OCI-LY3 (cell line): ENCODE measurements around the gene EEF1AKMT3.

Experiments
- H2AFZ ChIP-seq: fragments of 200-600, 300-600 bp; shearing (Covaris generic); 2 replicates; pipeline ENCODE4 v1.6.0; 2014; ENCODE audit warnings: antibody characterized with exemption, low read depth, low read length
- H3K27ac ChIP-seq: fragments of 200-600, 300-600 bp; sonication (generic); 2 replicates; pipeline ENCODE4 v1.5.1; 2014; ENCODE audit warnings: mild to moderate bottlenecking, low read length, moderate library complexity, mixed read lengths
- H3K27me3 ChIP-seq: fragments of 200-600, 300-600 bp; sonication (generic); 2 replicates; pipeline ENCODE4 v1.6.1; 2014; ENCODE audit warnings: low read depth, low read length, mixed read lengths
- H3K36me3 ChIP-seq: fragments of 200-600, 300-600 bp; sonication (generic); replicated peaks from 2 replicates; pipeline ENCODE3; 2014; ENCODE audit warnings: low read depth, low read length, mixed read lengths
- H3K4me1 ChIP-seq: fragments of 300-600, 200-600 bp; sonication (generic); 2 replicates; pipeline ENCODE4 v1.6.1; 2014; ENCODE audit warnings: low read length, mixed read lengths
- H3K4me2 ChIP-seq: fragments of 200-600, 300-600 bp; sonication (generic); 2 replicates; pipeline ENCODE4 v1.6.1; 2014; ENCODE audit warnings: low read length, mixed read lengths
- H3K4me3 ChIP-seq: fragments of 300-600, 200-600 bp; sonication (generic); 2 replicates; pipeline ENCODE4 v1.5.1; 2014; ENCODE audit warnings: antibody characterized with exemption, mild to moderate bottlenecking, low read length, moderate library complexity
- H3K79me2 ChIP-seq: fragments of 300-600, 200-600 bp; shearing (Covaris generic); 2 replicates; pipeline ENCODE4 v1.6.1; 2014; ENCODE audit warnings: mild to moderate bottlenecking, low read length, mixed read lengths
- H3K9ac ChIP-seq: fragments of 300-600, 200-600 bp; shearing (Covaris generic); 2 replicates; pipeline ENCODE4 v1.6.0; 2014; ENCODE audit warnings: mild to moderate bottlenecking, low read length, moderate library complexity
- H3K9me3 ChIP-seq: fragments of 200-600, 300-600 bp; shearing (Covaris generic); 2 replicates; pipeline ENCODE4 v1.6.1; 2014; ENCODE audit warnings: low read length, mixed read lengths; ENCODE audit not compliant: insufficient read depth
- H4K20me1 ChIP-seq: fragments of 200-600, 300-600 bp; sonication (generic); 2 replicates; pipeline ENCODE4 v1.6.1; 2016; ENCODE audit warnings: low read length, mixed read lengths; ENCODE audit not compliant: insufficient read depth
- EZH2phosphoT487 ChIP-seq: fragments of 200-600 bp; shearing (Covaris generic); IDR thresholded peaks from 2 replicates; pipeline ENCODE4 v1.6.1; 2018; ENCODE audit warnings: antibody characterized with exemption, mixed run types, low read depth
- TF ChIP-seq, protein P1 (sequence below): fragments of 200-600, 300-600 bp; sonication (generic); IDR thresholded peaks from 2 replicates; pipeline ENCODE4 v1.5.1; 2014; ENCODE audit warnings: antibody characterized with exemption, low read length, low read depth

Gene EEF1AKMT3

DNA sequence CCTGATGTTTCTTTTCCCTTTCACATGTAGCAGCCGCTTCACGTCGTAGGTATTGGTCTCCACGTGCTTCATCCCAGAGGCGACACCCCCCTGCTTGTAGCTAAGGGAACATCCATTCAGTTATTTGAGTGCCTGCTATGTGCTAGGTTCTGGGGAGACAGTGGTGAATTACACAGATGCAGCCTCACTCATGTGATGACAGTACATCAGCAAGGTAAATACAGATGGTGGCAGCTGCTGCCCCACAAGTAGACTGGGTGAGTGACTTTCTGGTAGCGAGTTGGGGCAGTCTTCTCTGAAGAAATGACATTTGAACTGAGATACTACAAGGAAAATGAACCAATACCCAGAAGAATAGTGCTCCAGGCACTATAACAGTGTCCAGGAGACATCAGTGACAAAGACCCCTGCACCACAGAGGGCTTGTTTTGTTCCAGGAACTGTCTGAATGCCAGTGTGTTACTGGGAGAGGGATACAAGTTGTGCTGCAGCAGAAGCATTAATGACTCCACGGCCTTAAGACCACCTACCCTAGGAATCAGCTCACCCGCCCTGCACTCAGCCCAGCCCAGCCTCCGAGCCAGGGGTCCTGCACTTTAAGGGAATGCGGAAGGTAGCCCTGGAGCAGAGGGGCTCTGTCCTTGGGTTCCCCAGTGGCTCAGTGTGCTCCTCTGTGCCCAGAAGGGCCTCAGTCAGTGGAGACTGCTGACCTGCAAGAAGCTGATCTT lies 38.8 kb downstream of the EEF1AKMT3 start:
- no peak overlapping the region for H3K4me2 ChIP-seq
- TF ChIP-seq, protein P1, sequence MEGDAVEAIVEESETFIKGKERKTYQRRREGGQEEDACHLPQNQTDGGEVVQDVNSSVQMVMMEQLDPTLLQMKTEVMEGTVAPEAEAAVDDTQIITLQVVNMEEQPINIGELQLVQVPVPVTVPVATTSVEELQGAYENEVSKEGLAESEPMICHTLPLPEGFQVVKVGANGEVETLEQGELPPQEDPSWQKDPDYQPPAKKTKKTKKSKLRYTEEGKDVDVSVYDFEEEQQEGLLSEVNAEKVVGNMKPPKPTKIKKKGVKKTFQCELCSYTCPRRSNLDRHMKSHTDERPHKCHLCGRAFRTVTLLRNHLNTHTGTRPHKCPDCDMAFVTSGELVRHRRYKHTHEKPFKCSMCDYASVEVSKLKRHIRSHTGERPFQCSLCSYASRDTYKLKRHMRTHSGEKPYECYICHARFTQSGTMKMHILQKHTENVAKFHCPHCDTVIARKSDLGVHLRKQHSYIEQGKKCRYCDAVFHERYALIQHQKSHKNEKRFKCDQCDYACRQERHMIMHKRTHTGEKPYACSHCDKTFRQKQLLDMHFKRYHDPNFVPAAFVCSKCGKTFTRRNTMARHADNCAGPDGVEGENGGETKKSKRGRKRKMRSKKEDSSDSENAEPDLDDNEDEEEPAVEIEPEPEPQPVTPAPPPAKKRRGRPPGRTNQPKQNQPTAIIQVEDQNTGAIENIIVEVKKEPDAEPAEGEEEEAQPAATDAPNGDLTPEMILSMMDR, result no peak
- TF ChIP-seq EZH2phosphoT487, result no peak

DNA sequence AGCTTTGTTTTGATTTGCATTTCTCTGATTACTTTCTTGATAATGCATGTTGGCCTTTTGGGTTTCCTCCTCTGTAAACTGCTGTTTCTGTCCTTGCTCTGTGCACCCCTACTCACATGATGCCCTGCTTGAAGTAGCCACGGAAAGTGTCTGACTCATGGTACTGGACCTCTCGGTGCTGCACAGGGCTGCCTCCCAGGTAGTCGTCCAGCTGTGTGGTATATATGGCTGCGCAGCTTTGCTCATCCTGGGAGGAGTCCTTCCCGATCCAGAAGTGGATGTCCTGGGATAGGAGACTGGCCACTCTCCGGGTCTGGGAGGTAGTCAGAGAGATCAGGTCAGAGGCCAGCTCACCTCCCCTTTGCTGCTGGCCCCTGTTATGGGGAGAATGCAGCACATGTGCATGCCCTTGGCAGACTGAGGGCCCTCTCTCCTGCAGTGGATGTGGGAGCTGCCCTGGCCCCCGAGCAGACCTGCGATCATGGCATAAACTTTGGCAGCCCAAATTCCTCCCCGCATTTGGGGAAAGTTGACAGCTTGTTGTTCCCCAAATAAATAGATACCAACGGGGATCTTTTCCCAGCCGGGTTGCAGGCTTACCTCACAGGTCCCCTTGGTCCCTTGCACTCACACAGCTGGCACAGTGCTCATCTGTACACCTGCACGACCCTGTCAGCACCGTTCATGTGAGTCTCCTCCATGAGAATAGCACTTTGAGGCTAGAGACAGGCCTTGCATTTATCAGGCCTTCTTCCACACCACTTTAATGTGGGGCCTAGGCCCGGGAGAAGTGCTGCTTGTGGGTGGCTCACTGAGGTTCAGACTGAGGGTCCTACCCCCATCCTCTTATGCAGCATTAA lies 40.9 kb downstream of the EEF1AKMT3 start:
- H3K9ac ChIP-seq, result no peak overlapping the region
- H3K9me3 ChIP-seq, result no peaks in the 10 kb centered on the region
- H3K27ac ChIP-seq, result no peak overlapping the region
- H3K4me2 ChIP-seq, result no peak overlapping the region
- H3K4me3 ChIP-seq, result no peak overlapping the region
- peaks cover 4% of the 10 kb centered on the region for H3K36me3 ChIP-seq
- H3K79me2 ChIP-seq, result no peaks in the 10 kb centered on the region
- H4K20me1 ChIP-seq, result no peaks in the 10 kb centered on the region
- TF ChIP-seq, protein P1, result no peak
- TF ChIP-seq EZH2phosphoT487, result no peak
- H2AFZ ChIP-seq, result no peak overlapping the region
- H3K27me3 ChIP-seq, result no peaks in the 10 kb centered on the region
- H3K4me1 ChIP-seq, result no peaks in the 10 kb centered on the region

More for the DNA sequence above, 38.8 kb downstream of the EEF1AKMT3 start:
- H3K27me3 ChIP-seq, result no peaks in the 10 kb centered on the region
- H3K4me1 ChIP-seq, result no peaks in the 10 kb centered on the region
- no peak overlapping the region for H3K27ac ChIP-seq
- H3K36me3 ChIP-seq, result peaks cover 12% of the 10 kb centered on the region
- no peak overlapping the region for H3K4me3 ChIP-seq
- no peaks in the 10 kb centered on the region for H3K79me2 ChIP-seq
- no peaks in the 10 kb centered on the region for H4K20me1 ChIP-seq
- H3K9me3 ChIP-seq, result no peaks in the 10 kb centered on the region
- H3K9ac ChIP-seq, result no peak overlapping the region
- H2AFZ ChIP-seq, result no peak overlapping the region

DNA sequence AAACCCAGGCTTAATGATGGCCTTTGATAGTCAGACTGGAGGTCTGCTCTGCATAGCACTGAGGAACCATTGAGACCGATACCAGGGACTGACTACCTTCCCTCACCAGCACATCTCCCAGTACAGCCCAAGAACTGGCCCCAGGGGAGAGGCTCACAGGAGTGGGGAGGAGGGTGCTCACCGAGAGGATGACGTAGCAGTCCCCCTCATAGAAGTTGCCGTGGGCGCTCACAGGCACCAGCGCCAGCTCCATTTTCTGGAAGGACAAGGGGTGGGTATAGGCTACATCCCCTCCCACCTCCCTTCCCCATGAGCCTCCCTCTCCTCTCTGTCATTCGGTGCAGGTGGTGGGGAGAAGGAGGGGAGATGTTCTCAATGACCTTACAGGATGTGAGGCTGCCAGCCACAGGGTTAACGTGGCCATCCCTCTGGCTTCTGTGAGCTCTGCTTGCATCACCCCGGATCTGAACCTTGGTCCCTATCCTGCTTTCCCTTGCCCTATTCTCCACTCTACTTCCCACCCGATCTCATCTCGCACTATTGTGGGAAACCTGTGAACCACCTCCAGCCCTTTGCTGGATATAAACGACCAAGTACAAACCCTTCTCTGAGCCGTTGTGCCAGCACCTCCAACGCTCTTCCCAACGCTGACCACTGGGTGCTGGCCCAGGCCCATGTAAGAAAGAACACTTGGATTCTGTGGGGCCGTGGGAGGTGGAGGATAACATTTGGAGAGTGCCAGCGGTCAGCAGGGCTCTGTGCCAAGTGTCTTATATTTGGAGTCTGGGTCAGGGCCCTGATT lies 41.8 kb downstream of the EEF1AKMT3 start:
- TF ChIP-seq, protein P1, result no peak
- no peak for TF ChIP-seq EZH2phosphoT487
- no peak overlapping the region for H3K4me3 ChIP-seq
- H3K79me2 ChIP-seq, result no peaks in the 10 kb centered on the region
- no peaks in the 10 kb centered on the region for H3K9me3 ChIP-seq
- H3K9ac ChIP-seq, result no peak overlapping the region
- no peak overlapping the region for H3K4me2 ChIP-seq
- no peak overlapping the region for H3K27ac ChIP-seq
- no peaks in the 10 kb centered on the region for H3K4me1 ChIP-seq
- no peaks in the 10 kb centered on the region for H4K20me1 ChIP-seq
- H3K36me3 ChIP-seq, result peaks cover 11% of the 10 kb centered on the region
- H3K27me3 ChIP-seq, result no peaks in the 10 kb centered on the region
- no peak overlapping the region for H2AFZ ChIP-seq
